H1 (cell line): ENCODE data around the gene GTF3C2. TPM values are rescaled to one million over a fixed set of nuclear protein-coding genes. Genes with fewer than 3 reads are reported as not detected.

Experiments
- CTCF ChIA-PET: fragments of 300-600 bp; sonication (Branson Sonifier 250); formaldehyde crosslinking; loops from one replicate; lab custom pipeline; 2021; ENCODE audit not compliant: partially characterized antibody; lab: Charles Lee
- POLR2A ChIA-PET: fragments of 300-600 bp; sonication (Branson Sonifier 250); formaldehyde crosslinking; loops from one replicate; lab custom pipeline; 2021; ENCODE audit warnings: inconsistent platforms; ENCODE audit not compliant: partially characterized antibody; lab: Charles Lee
- DNase-seq, 2 experiments: peaks; one replicate each; pipeline versions ENCODE4 v3.0.0 to v3.0.0-alpha.2; 2010 to 2022; ENCODE audit warnings: low spot score in 2 of 2, low read depth in 1 of 2, mixed read lengths in 1 of 2
- FAIRE-seq: peaks from 2 replicates; lab custom pipeline; 2011; peaks lifted over from hg19 to GRCh38; lab: Jason Lieb, UNC
- H2AFZ ChIP-seq: 2 replicates; pipeline ENCODE4 v1.8.1; 2012; ENCODE audit warnings: low read length, inconsistent platforms
- H2AK5ac ChIP-seq: 2 replicates; pipeline ENCODE4 v1.6.1; 2013; ENCODE audit warnings: low read depth, low read length
- H2BK120ac ChIP-seq: replicated peaks from 2 replicates; pipeline ENCODE3; 2013; ENCODE audit warnings: low read depth, low read length, inconsistent platforms
- H2BK12ac ChIP-seq: 2 replicates; pipeline ENCODE4 v1.6.1; 2013; ENCODE audit warnings: low read depth, low read length
- H2BK15ac ChIP-seq: 2 replicates; pipeline ENCODE4 v1.6.1; 2013; ENCODE audit warnings: low read length
- H2BK20ac ChIP-seq: 2 replicates; pipeline ENCODE4 v1.6.1; 2013; ENCODE audit warnings: low read length
- H2BK5ac ChIP-seq: 2 replicates; pipeline ENCODE4 v1.6.1; 2013; ENCODE audit warnings: low read depth, low read length
- H3K14ac ChIP-seq: 2 replicates; pipeline ENCODE4 v1.6.1; 2013; ENCODE audit warnings: inconsistent platforms; ENCODE audit not compliant: insufficient read length
- H3K18ac ChIP-seq: 2 replicates; pipeline ENCODE4 v1.6.1; 2013; ENCODE audit warnings: low read length; ENCODE audit errors: extremely low read depth
- H3K23ac ChIP-seq: 2 replicates; pipeline ENCODE4 v1.6.1; 2013; ENCODE audit warnings: inconsistent platforms; ENCODE audit not compliant: insufficient read length
- H3K23me2 ChIP-seq: 2 replicates; pipeline ENCODE4 v1.6.1; 2013; ENCODE audit warnings: low read depth, low read length
- H3K27ac ChIP-seq: 2 replicates; pipeline ENCODE4 v1.6.1; 2011; ENCODE audit warnings: low read depth, low read length, inconsistent platforms
- H3K27me3 ChIP-seq, 4 experiments: replicated peaks in 1 of 4; 1 replicate in 1 of 4; 2 replicates in 3 of 4; pipeline versions ENCODE4 v1.6.1 to v1.8.1; 2011 to 2013; ENCODE audit warnings: low read length in 3 of 4, mild to moderate bottlenecking in 3 of 4, inconsistent platforms in 2 of 4, mixed read lengths in 2 of 4, moderate library complexity in 1 of 4; ENCODE audit not compliant: control insufficient read depth in 3 of 4, insufficient read depth in 3 of 4; ENCODE audit errors: extremely low read depth in 1 of 4
- H3K36me3 ChIP-seq, 4 experiments: 2 replicates each; pipeline versions ENCODE4 v1.6.1 to v1.8.1; 2011 to 2013; ENCODE audit warnings: mild to moderate bottlenecking in 4 of 4, low read length in 3 of 4, moderate library complexity in 2 of 4, control low read depth in 1 of 4, inconsistent platforms in 1 of 4; ENCODE audit not compliant: insufficient read depth in 4 of 4, control insufficient read depth in 2 of 4
- H3K4ac ChIP-seq: replicated peaks from 2 replicates; pipeline ENCODE3; 2013; ENCODE audit warnings: low read length, low read depth, mixed read lengths, inconsistent platforms; ENCODE audit not compliant: insufficient read length
- H3K4me1 ChIP-seq, 4 experiments: replicated peaks in 1 of 4; 1 replicate in 1 of 4; 2 replicates in 3 of 4; pipeline versions ENCODE4 v1.6.1 to v1.8.1; 2011 to 2013; ENCODE audit warnings: low read length in 3 of 4, inconsistent platforms in 2 of 4, mixed read lengths in 1 of 4; ENCODE audit not compliant: insufficient read depth in 4 of 4, control insufficient read depth in 3 of 4
- H3K4me2 ChIP-seq, 2 experiments: 2 replicates each; pipeline versions ENCODE4 v1.6.1 to v1.8.1; 2011 to 2013; ENCODE audit warnings: low read depth in 2 of 2, low read length in 2 of 2, control low read depth in 1 of 2, inconsistent platforms in 1 of 2, mild to moderate bottlenecking in 1 of 2; ENCODE audit not compliant: insufficient read depth in 1 of 2
- H3K4me3 ChIP-seq, 4 experiments: fragments of 200-600, 300-600 bp in 1 of 4; sonication (generic), shearing (Covaris generic), sonication (Bioruptor Twin) in 1 of 4; 2 replicates each; pipeline versions ENCODE4 v1.5.1 to v1.8.1; 2011 to 2016; ENCODE audit warnings: low read length in 4 of 4, low read depth in 3 of 4, control low read depth in 2 of 4, inconsistent platforms in 2 of 4, mild to moderate bottlenecking in 2 of 4, mixed read lengths in 1 of 4, moderate library complexity in 1 of 4; ENCODE audit not compliant: insufficient read depth in 2 of 4; ENCODE audit errors: extremely low read depth in 1 of 4
- H3K56ac ChIP-seq: replicated peaks from 2 replicates; pipeline ENCODE3; 2013; ENCODE audit warnings: low read depth, mild to moderate bottlenecking, mixed read lengths, low read length, inconsistent platforms; ENCODE audit not compliant: insufficient read length
- H3K79me1 ChIP-seq: 2 replicates; pipeline ENCODE4 v1.6.1; 2013; ENCODE audit warnings: low read depth, low read length, control low read depth
- H3K79me2 ChIP-seq, 2 experiments: 2 replicates each; pipeline versions ENCODE4 v1.6.1 to v1.8.1; 2012 to 2013; ENCODE audit warnings: low read length in 2 of 2, mild to moderate bottlenecking in 2 of 2, inconsistent platforms in 1 of 2; ENCODE audit not compliant: insufficient read depth in 2 of 2, control insufficient read depth in 1 of 2
- H3K9ac ChIP-seq, 4 experiments: replicated peaks in 1 of 4; 1 replicate in 1 of 4; 2 replicates in 3 of 4; pipeline versions ENCODE4 v1.6.1 to v1.8.1; 2011 to 2013; ENCODE audit warnings: low read depth in 3 of 4, low read length in 3 of 4, control low read depth in 2 of 4, mild to moderate bottlenecking in 2 of 4, moderate library complexity in 2 of 4, inconsistent platforms in 1 of 4; ENCODE audit errors: extremely low read depth in 1 of 4
- H3K9me3 ChIP-seq, 2 experiments: 2 replicates each; pipeline versions ENCODE4 v1.6.1 to v1.8.1; 2012 to 2013; ENCODE audit warnings: mild to moderate bottlenecking in 2 of 2, moderate library complexity in 2 of 2, control low read depth in 1 of 2, inconsistent platforms in 1 of 2, low read depth in 1 of 2, low read length in 1 of 2, mixed read lengths in 1 of 2; ENCODE audit not compliant: insufficient read depth in 2 of 2
- H4K20me1 ChIP-seq, 2 experiments: replicated peaks in 1 of 2; 2 replicates each; pipeline versions ENCODE3 to v1.8.1; 2011 to 2013; ENCODE audit warnings: inconsistent platforms in 2 of 2, low read length in 2 of 2, mild to moderate bottlenecking in 1 of 2; ENCODE audit not compliant: insufficient read depth in 2 of 2, control insufficient read depth in 1 of 2
- H4K5ac ChIP-seq: 2 replicates; pipeline ENCODE4 v1.6.1; 2013; ENCODE audit warnings: low read length, low read depth, mixed read lengths, inconsistent platforms; ENCODE audit not compliant: insufficient read length
- H4K8ac ChIP-seq: 2 replicates; pipeline ENCODE4 v1.8.0; 2013; ENCODE audit warnings: mild to moderate bottlenecking, moderate library complexity, low read length, inconsistent platforms; ENCODE audit not compliant: insufficient read depth; ENCODE audit errors: extremely low read depth
- H4K91ac ChIP-seq: replicated peaks from 2 replicates; pipeline ENCODE3; 2013; ENCODE audit warnings: low read length, mixed read lengths, inconsistent platforms; ENCODE audit not compliant: insufficient read length
- FOSL1 ChIP-seq: IDR thresholded peaks from 2 replicates; pipeline ENCODE4 v1.6.1; 2011; ENCODE audit warnings: mild to moderate bottlenecking, low read depth, low read length, moderate library complexity; ENCODE audit not compliant: insufficient read depth
- RXRA ChIP-seq: IDR thresholded peaks from 2 replicates; pipeline ENCODE4 v1.6.1; 2011; ENCODE audit warnings: low read depth, mild to moderate bottlenecking, low read length, moderate library complexity; ENCODE audit not compliant: insufficient read depth
- TCF12 ChIP-seq: IDR thresholded peaks from 2 replicates; pipeline ENCODE4 v1.6.1; 2011; ENCODE audit warnings: low read depth, mild to moderate bottlenecking, low read length
- TEAD4 ChIP-seq: IDR thresholded peaks from 2 replicates; pipeline ENCODE4 v1.6.1; 2012; ENCODE audit warnings: low read depth, low read length, inconsistent platforms, mixed read lengths
- WGBS, 2 experiments: shearing (Covaris generic) in 1 of 2; methylation state at CpG; one replicate each; pipeline versions ENCODE4 v1.1.6 to v1.1.7; 2013 to 2015; ENCODE audit warnings: low lambda C conversion rate in 2 of 2, mixed read lengths in 2 of 2, inconsistent platforms in 1 of 2, low coverage in 1 of 2, missing lambda C conversion rate in 1 of 2; ENCODE audit not compliant: insufficient replicate concordance in 2 of 2, insufficient coverage in 1 of 2, insufficient read length in 1 of 2; ENCODE audit errors: extremely low coverage in 1 of 2, missing lambda C conversion rate in 1 of 2; 5-methylcytosine and 5-hydroxymethylcytosine counted together
- polyA plus RNA-seq, 7 experiments: library from polyadenylated mRNA; depleted of rRNA in 3 of 7; stranded (reverse) in 5 of 7; unstranded in 2 of 7; fragments of >200 nt in 5 of 7; fragments of 200-250 nt in 2 of 7; gene quantifications; 1 replicate in 5 of 7; 2 replicates in 1 of 7; 4 replicates in 1 of 7; pipeline versions ENCODE4 v1.2.1 to v1.2.3, GENCODE V29; 2011 to 2013; ENCODE audit warnings: missing spikeins in 2 of 7, mixed read lengths in 2 of 7
- total RNA-seq: library from RNA; stranded (reverse); fragmentation: NEBNext Ultra II Directional; extraction: Animal tissue kit (Norgen Biotek cat#: 25700); gene quantifications from 2 replicates; pipeline ENCODE4 v1.2.1, GENCODE V29; 2021
- TF ChIP-seq, protein P1 (sequence below): IDR thresholded peaks from 2 replicates; pipeline ENCODE4 v1.6.1; 2012; ENCODE audit warnings: inconsistent platforms

Gene GTF3C2
- total and polyA plus RNA-seq, 2 of the 8 experiments (the other 6 are each of a cell fraction or from before 2014, with no cell fraction given) = 118 to 127 TPM

DNA sequence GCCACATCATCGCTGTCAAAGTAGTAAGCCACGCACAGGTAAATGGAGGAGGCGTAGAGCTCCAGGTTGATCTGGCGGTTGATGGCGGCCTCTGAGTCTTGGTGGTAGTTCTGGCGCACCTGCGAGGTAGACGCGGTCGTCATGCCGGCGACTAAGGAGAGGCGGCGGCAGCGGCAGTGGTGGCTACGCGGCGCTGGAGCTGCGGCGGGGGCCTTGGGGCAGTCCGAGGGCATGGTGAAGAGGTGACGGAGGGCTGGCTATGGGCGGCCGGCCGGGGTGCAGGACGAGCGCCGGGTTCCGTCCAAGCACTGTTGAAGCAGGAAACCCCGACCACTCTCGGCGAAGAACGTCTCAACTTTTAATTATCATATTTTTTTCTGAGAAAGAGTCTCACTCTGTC, 36.7 kb upstream of the GTF3C2 start:
- Histone ChIP-seq H3K79me1 (peaks cover 8% of the 10 kb centered on the region; the same call in 1 of the 2 replicates), H3K27me3 (no peaks in the 10 kb centered on the region), H2BK5ac (no peak overlapping the region), H3K18ac (no peak overlapping the region), H4K8ac (no peak overlapping the region), H3K27ac (no peak overlapping the region), H3K4me3 (no peak overlapping the region), H2BK20ac (no peak overlapping the region), H2AFZ (no peak overlapping the region), H2BK120ac (no peak overlapping the region), H3K23ac (no peak overlapping the region), H4K91ac (no peak overlapping the region), H2AK5ac (no peak overlapping the region), H2BK15ac (no peak overlapping the region), H4K5ac (no peak overlapping the region), H3K9ac (no peak overlapping the region), H3K14ac (no peak overlapping the region), H3K4me2 (no peak overlapping the region), H3K9me3 (no peaks in the 10 kb centered on the region), H4K20me1 (peaks cover 4 to 9% of the 10 kb centered on the region in 2 experiments), H3K36me3 (peaks cover 0 to 9% (median 5%) of the 10 kb centered on the region in 4 experiments; a peak in 6 of 8 replicates), H3K23me2 (no peaks in the 10 kb centered on the region), H3K4ac (no peak overlapping the region), H2BK12ac (no peak overlapping the region), H3K4me1 (no peaks in the 10 kb centered on the region), H3K56ac (no peak overlapping the region), H3K79me2 (peaks cover 8 to 87% of the 10 kb centered on the region in 2 experiments)
- ChIA-PET CTCF (no interaction called here), POLR2A (interaction anchor here (0.8 to 2.0 kb wide), 5 partner anchors 10 to 16 kb away, joined by 3 to 6 read pairs (median 4); partner anchors contain the start of genes PPM1G and ZNF513)
- TF ChIP-seq FOSL1 (no peak), TCF12 (no peak), RXRA (no peak), TEAD4 (no peak)
- TF ChIP-seq, protein P1, sequence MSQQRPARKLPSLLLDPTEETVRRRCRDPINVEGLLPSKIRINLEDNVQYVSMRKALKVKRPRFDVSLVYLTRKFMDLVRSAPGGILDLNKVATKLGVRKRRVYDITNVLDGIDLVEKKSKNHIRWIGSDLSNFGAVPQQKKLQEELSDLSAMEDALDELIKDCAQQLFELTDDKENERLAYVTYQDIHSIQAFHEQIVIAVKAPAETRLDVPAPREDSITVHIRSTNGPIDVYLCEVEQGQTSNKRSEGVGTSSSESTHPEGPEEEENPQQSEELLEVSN = no peak
- DNase-seq (no peak), FAIRE-seq (no peak)
- WGBS, 2 experiments = 96% methylated on average over 32 of the region's 33 CpGs; no CpG with 5 or more reads in 1 of the 2 experiments
